Measurements from ENCODE around the gene PABPC1L.

DNA sequence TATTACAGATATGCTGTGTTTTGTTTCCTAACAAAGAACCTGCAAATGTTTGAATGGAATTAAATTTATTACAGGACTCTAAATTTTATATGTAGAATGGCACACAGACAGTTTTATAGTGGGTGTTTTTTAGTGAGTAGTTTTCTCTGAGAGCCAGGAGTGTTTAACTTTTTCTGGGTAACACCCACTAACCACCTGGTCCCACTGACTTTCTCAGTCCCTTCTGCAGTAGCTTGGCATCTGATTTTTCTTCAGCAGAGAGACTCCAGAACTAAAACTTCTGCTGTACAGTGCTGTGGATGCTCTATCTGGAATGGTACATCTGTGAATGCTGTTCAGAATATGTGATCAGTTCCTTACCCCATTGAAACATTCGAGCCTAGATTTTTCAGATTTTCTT, 18.0 kb upstream of the PABPC1L start:
- TF ChIP-seq SIN3A (IDR thresholded peaks at IDR 0.05; ENCODE audit: borderline replicate concordance, insufficient read depth, low read length) (no peak), POLR2AphosphoS5 (IDR thresholded peaks at IDR 0.05; ENCODE audit: low read depth, low read length) (no peak)
- TF ChIP-seq, protein P1, sequence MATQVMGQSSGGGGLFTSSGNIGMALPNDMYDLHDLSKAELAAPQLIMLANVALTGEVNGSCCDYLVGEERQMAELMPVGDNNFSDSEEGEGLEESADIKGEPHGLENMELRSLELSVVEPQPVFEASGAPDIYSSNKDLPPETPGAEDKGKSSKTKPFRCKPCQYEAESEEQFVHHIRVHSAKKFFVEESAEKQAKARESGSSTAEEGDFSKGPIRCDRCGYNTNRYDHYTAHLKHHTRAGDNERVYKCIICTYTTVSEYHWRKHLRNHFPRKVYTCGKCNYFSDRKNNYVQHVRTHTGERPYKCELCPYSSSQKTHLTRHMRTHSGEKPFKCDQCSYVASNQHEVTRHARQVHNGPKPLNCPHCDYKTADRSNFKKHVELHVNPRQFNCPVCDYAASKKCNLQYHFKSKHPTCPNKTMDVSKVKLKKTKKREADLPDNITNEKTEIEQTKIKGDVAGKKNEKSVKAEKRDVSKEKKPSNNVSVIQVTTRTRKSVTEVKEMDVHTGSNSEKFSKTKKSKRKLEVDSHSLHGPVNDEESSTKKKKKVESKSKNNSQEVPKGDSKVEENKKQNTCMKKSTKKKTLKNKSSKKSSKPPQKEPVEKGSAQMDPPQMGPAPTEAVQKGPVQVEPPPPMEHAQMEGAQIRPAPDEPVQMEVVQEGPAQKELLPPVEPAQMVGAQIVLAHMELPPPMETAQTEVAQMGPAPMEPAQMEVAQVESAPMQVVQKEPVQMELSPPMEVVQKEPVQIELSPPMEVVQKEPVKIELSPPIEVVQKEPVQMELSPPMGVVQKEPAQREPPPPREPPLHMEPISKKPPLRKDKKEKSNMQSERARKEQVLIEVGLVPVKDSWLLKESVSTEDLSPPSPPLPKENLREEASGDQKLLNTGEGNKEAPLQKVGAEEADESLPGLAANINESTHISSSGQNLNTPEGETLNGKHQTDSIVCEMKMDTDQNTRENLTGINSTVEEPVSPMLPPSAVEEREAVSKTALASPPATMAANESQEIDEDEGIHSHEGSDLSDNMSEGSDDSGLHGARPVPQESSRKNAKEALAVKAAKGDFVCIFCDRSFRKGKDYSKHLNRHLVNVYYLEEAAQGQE (IDR thresholded peaks at IDR 0.05; ENCODE audit: insufficient read depth in 1 of 2, low read depth in 2 of 2, low read length in 2 of 2): no peak

Data from PFSK-1 (cell line).